NCI-H2196 treated with DMSO at 0.1 percent for 48 hours (cell line): Measurements from ENCODE around the gene COL12A1.

ENCODE experiments used
- DNase-seq: peaks from one replicate; lab custom pipeline; 2025; ENCODE audit not compliant: unreplicated experiment; lab: John Stamatoyannopoulos, UW

Gene COL12A1

GRCh38 chr6:75049308-75049707 is 156.5 kb downstream of the COL12A1 start:
- no peak for DNase-seq

DNA sequence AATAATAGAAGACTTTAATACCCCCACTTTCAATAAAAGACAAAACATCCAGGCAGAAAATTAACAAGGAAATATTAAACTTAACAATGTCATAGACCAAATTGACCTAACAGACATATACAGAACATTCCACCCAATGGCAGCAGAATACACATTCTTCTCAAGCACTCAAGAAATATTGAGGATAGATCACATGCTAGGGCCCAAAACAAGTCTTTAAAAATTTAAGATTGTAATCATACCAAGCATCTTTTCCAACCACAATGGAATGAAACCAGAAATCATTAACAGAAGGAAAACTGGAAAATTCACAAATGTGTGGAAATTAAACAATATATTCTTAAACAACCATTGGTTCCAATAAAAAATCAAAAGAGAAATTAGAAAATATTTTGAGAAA is 161.0 kb downstream of the COL12A1 start:
- DNase-seq: no peak

- no peak for DNase-seq
Observed at GRCh38 chr6:75041381-75041780, 164.5 kb downstream of the COL12A1 start.
